ENCODE data around the gene LRMDA.

DNA sequence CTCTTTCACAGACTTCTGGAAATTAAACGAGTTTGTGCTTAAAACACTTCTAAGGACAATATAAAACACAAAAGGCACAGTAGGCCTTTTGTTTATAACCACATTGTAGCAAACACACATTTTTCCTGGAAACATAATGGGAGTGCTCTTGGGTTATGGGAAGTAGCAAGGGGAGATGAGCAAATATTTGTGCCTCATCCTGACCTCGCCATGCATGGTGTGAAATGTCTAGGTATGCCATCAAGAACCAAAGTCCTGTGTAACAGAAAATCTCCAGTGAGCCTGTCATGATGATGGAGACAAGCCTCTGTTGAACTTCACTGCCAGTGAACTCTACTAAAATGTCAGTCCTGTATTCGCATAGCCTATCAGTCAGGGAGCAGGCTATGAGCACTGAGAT lies 1029.6 kb downstream of the LRMDA start:
- TF ChIP-seq, protein P1, sequence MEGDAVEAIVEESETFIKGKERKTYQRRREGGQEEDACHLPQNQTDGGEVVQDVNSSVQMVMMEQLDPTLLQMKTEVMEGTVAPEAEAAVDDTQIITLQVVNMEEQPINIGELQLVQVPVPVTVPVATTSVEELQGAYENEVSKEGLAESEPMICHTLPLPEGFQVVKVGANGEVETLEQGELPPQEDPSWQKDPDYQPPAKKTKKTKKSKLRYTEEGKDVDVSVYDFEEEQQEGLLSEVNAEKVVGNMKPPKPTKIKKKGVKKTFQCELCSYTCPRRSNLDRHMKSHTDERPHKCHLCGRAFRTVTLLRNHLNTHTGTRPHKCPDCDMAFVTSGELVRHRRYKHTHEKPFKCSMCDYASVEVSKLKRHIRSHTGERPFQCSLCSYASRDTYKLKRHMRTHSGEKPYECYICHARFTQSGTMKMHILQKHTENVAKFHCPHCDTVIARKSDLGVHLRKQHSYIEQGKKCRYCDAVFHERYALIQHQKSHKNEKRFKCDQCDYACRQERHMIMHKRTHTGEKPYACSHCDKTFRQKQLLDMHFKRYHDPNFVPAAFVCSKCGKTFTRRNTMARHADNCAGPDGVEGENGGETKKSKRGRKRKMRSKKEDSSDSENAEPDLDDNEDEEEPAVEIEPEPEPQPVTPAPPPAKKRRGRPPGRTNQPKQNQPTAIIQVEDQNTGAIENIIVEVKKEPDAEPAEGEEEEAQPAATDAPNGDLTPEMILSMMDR (conservative IDR thresholded peaks at IDR 0.05; ENCODE audit: low read length): no peak
- TF ChIP-seq EZH2phosphoT487 (IDR thresholded peaks at IDR 0.05; ENCODE audit: borderline replicate concordance, low read depth, low read length): no peak

Data from OCI-LY7 (cell line).